C1 segment of cervical spinal cord (tissue), 14 donors: Measurements from ENCODE around the gene YPEL2.
A peak's percentile ranks its signal among the peaks of the same experiment; 100 is the strongest.

Experiments used
- DNase-seq, 14 donors: peaks; one replicate each; lab custom pipeline; 2025; lab: John Stamatoyannopoulos, UW

The YPEL2 gene

GRCh38 chr17:59356543-59357218 is 25.2 kb downstream of the YPEL2 start:
- DNase-seq, result no peak

GRCh38 chr17:59357219-59357697 is 25.8 kb downstream of the YPEL2 start:
- no peak for DNase-seq

- peak in 2 of 14 donors; percentile 8 to 27 for DNase-seq
These were observed 26.5 kb downstream of the YPEL2 start for GRCh38 chr17:59357929-59358328.

GRCh38 chr17:59361386-59361785 is 29.9 kb downstream of the YPEL2 start:
- no peak for DNase-seq

GRCh38 chr17:59361916-59362810 is 30.7 kb downstream of the YPEL2 start:
- DNase-seq, result no peak

GRCh38 chr17:59362811-59363205 is 31.4 kb downstream of the YPEL2 start:
- no peak for DNase-seq

GRCh38 chr17:59365383-59365981 is 34.0 kb downstream of the YPEL2 start:
- peak in 11 of 14 donors; percentile 18 to 61 (median 35) for DNase-seq

- peak in 6 of 14 donors; percentile 13 to 59 (median 46) for DNase-seq
These were observed 34.7 kb downstream of the YPEL2 start for GRCh38 chr17:59366040-59366757.

- peak in 3 of 14 donors; percentile 8 to 90 (median 21) for DNase-seq
These were observed 35.6 kb downstream of the YPEL2 start for GRCh38 chr17:59366773-59367656.

- DNase-seq, result no peak
These were observed 36.2 kb downstream of the YPEL2 start for GRCh38 chr17:59367657-59368045.

- no peak for DNase-seq
These were observed 36.9 kb downstream of the YPEL2 start for GRCh38 chr17:59368218-59368857.

GRCh38 chr17:59369031-59369975 is 37.8 kb downstream of the YPEL2 start:
- DNase-seq, result peak in 2 of 14 donors; percentile 9 to 19

GRCh38 chr17:59370593-59371299 is 39.3 kb downstream of the YPEL2 start:
- peak in 5 of 14 donors; percentile 28 to 56 (median 41) for DNase-seq

- DNase-seq, result peak in 10 of 14 donors; percentile 9 to 77 (median 44)
These were observed 40.1 kb downstream of the YPEL2 start for GRCh38 chr17:59371416-59372100.

- DNase-seq, result peak in 9 of 14 donors; percentile 25 to 83 (median 43)
These were observed 40.8 kb downstream of the YPEL2 start for GRCh38 chr17:59372138-59372751.

GRCh38 chr17:59373882-59374495 is 42.5 kb downstream of the YPEL2 start:
- peak in 1 of 14 donors; percentile 26 for DNase-seq
